HG02678 (cell line): ENCODE results near the gene BLVRA.
"Not testable (repeated sequence)": the region's sequence is repeated elsewhere in the genome, so short reads cannot be mapped to it uniquely, and the experiment has no call there.

ENCODE experiments used
- ATAC-seq: cut with Tn5 transposase; IDR thresholded peaks from one replicate; pipeline ENCODE4 v1.9.1; 2021; ENCODE audit warnings: mild to moderate bottlenecking, moderate library complexity; ENCODE audit not compliant: unreplicated experiment

BLVRA gene

DNA sequence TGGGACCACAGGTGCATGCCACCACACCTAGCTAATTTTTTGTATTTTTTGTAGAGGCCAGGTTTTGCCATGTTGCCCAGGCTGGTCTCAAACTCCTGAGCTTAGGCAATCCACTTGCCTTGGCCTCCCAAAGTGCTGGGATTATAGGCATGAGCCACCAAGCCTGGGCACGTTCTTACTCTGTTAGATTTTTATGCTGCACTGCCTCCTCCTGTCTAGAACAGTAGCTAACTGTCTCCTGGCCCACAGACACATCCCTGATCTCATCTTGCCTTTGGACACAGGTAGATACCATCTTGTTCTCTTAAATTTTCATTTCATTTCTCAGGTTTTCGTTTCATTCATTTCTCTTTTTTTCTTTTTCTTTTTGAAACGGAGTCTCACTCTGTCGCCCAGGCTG is 41.1 kb downstream of the BLVRA start:
- ATAC-seq = no peak

DNA sequence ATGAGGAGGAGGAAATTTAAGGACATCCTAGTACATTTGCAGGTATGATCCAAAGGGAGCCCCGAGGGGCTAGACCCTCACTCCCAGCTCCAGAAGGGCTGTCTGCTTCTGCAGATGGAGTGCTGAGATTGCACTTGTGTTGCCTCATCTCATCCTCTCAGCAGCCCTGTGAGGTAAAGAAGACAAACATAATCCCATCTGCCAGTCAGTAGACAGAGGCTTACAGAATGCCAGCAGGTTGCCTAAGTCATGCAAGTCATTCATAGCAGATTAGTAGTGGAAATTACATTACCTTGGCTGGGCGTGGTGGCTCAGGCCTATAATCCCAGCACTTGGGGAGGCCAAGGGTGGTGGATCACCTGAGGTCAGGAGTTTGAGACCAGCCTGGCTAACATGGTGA is 45.4 kb downstream of the BLVRA start:
- ATAC-seq = no peak

DNA sequence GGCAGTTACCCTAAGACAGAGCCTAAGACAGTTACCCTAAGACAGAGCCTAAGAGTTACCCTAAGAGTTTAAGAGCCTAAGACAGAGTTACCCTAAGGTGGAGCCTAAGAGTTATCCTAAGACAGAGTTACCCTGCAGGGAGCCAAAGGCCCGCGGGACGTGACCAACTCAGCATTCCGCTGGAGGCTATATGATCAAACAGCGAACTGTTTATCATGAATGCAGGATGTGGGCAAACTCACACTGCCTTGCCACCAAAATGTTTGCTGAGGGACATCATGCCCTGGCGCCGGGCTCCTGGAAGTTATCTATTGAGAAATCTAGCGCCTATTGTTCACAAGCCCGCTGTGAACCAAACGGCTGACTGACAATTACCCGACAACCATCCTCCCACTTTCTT is 49.9 kb downstream of the BLVRA start:
- ATAC-seq = no peak

DNA sequence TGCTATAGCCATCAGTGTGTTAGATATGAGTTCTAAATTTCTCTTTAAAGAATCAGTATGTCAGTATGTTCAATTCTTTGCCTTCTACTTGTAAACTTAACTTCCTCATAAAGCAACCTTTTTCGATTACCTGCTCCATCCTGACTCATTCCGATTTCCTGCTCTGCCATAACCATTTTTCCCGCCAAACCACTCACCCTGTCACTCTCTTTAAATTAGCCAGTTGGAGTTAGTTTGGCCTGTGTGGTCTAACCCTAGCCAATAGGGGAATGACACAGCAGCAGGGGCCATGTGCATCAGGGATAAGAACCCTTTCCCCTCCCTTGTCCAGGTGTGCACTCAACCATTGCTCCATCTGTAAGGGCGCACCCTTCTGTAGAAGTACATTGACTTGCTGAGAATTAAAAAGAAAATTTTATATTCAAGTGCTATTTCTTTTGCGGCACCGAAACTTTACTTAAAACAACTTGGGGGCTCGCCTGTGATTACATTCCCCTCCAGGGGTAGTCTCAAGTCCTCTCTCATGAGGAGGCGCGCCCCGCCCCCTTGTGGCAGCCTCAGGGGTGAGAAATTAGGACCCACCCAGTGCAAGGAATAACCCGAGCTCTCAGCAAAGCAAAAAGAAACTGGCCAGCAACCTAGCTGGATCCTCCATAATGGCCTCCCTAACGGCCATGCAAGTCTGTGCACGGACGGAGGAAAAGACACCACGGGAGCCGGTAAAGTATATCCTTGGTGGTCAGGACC is 51.9 kb downstream of the BLVRA start:
- not testable (repeated sequence) for ATAC-seq

DNA sequence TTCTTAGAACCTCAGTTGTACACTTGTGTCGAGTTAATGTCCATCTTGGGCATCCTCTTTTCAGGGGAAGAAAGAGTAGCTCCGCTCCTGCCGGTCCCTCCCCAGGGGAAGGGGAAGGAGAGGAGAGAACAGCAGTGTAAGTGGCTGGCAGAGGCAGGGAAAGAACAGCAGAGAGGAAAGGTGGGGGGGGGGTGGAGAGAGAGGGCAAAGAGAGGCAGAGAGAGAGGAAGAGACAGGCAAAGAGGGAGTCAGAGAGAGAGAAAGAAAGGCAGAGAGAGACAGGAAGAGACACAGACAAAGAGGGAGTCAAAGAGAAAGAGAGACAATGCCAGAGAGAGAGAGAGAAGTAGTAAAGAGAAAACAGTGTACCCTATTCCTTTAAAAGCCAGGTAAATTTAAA is 56.9 kb downstream of the BLVRA start:
- no peak for ATAC-seq

DNA sequence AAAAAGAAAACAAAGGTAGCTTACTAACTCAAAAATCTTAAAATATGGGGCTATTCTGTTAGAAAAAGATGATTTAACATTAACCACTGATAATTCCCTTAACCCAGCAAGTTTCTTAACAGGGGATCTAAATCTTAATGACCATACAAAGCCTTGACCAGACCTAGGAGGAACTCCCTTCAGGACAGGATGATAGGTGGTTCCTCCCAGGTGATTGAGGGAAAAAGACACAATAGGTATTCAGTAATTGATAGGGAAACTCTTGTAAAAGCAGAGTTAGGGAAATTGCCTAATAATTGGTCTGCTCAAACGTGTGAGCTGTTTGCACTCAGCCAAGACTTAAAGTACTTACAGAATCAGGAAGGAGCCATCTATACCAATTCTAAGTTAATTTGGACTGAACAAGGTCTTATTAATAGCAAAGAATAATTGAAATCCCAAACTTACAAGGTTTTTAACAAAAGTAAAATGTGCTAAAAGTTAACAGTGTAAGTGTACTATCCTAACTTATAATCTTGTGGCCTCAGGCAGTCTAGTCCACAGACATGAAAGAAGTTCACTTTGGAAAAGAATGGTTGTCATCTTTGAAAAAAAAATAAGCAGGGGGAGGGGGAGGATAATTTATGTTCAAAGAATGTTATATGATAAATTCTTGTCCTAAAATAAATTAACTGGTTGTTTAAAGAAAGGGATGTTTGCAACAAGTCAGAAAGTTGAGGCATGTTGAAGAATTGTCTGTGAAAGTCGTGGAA is 57.7 kb downstream of the BLVRA start:
- not testable (repeated sequence) for ATAC-seq

DNA sequence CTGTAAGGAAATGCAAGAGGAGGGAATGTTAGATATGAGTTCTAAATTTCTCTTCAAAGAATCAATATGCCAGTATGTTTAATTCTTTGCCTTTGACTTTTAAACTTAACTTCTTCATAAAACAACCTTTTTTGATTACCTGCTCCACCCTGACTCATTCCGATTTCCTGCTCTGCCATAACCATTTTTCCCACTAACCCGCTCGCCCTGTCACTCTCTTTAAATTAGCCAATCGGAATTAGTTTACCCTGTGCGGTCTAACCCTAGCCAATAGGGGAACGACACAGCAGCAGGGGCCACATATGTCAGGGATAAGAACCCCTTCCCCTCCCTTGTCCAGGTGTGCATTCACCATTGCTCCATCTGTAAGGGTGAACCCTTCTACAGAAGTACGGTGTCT is 64.9 kb downstream of the BLVRA start:
- not testable (repeated sequence) for ATAC-seq

DNA sequence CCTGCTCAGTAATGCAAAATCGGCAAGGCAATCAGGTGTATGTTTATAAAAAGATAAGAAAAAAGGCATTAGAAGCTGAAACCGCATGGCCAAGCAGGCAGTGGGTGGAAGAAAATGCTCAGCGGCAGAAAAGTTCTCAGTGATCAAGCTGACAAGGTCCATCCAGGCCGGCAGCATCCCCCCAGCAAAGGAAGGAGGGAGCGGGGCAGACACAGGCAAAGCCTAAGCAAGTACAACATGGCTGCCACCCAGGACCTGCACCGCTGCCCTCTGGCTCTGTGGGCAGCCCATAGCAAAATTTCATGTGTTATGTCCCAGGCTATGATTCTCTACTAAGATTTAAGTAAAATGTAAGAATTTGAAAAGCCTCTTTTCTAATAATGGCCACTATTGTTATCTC is 65.5 kb downstream of the BLVRA start:
- no peak for ATAC-seq

DNA sequence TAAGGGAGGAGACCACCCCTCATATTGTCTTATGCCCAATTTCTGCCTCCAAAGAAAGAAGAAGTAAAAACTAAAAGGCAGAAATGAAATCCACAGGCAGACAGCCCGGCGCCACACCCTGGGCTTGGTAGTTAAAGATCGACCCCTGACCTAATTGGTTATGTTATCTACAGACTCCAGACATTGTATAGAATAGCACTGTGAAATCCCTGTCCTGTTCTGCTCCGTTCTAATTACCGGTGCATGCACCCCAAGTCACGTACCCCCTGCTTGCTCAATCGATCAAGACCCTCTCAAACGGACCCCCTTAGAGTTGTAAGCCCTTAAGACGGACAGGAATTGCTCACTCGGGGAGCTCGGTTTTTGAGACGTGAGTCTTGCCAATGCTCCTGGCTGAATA is 66.0 kb downstream of the BLVRA start:
- ATAC-seq = not testable (repeated sequence)

DNA sequence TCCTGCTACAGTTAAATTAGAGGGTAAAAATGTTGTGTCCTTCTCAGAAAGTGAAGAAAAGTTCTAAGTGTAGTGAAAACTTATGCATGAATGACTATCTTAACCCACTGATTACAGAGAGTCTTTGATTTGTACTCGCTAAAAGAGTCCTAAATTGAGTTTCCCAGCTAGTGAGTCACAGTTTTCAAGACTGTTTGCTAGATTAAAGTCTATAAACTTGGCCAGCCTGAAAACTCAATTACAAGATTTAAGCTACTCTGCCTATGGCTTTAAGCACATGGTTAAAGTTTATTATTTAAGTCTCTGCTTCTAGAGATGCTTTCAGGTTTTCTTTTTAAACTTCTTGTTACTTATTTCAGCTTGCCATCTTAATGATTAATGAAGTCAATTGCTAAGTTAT is 66.5 kb downstream of the BLVRA start:
- no peak for ATAC-seq

DNA sequence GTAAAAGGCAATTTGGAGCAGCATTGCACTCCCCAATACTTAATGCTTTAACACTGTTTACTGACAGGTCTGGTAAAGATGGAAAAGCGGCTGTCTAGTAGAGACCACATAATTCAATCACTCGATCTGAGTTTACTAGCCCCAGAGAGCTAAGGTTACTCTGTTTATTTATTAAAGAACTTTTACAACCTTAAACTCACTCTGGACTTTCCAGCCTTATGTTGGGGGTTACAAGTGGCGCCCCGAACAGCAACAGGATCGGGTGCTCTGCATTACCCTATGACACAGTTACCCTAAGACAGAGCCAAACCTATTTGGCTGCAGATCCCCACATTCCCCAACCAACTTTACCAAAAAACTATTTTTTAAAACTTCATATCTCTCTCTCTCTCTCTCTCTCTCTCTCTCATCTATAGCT is 66.9 kb downstream of the BLVRA start:
- no peak for ATAC-seq

DNA sequence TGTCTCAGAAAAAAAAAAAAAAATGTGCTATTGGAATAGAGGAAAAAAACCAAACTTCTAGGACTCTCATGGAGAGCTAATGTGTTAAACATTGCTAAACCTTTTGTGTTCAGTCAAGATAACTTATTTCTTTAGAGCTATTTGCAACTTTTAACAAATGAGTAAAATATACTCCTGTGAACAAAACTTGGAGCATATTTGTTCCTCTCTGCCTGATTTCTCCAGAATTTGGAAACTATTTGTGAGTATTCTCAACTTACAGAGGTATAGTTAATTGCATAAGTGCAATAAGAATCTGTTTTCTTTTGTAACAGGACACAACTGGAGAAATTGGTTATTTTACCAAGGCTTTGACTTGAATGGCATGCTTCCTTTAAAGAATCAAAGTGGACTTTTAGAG is 72.4 kb downstream of the BLVRA start:
- not testable (repeated sequence) for ATAC-seq

DNA sequence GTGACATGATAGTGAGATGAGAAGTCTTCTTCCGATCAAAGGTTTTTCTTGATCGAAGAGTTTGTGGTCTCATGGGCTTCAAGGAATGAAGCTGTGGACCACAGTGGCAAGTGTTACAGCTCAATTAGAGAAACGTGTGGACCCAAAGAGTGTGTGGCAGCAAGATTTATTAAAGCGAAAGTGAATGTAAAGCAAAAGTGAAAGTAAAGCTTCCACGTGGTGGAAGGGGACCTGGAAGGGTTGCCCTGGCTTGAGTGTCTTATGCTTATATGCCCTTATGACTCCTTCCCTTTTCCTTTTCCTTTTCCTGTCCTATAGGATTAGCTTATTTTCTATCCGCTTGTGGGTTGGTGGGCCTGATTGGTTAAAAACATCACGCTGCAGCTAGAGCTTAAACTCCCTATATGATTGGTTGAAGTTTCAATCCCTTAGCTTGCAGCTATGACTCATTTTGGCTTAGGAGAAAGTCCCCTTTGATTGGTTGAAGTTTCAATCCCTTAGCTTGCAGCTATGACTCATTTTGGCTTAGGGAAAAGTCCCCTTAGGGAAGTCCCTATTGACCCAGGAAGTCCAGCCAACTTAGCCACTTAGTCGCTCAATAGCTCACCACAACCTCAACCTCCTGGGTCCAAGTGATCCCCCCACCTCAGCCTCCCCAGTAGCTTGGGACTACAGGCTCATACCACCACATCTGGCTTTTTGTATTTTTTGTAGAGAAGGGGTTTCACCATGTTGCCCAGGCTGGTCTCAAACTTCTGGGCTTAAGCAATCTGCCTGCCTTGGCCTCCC is 76.2 kb downstream of the BLVRA start:
- ATAC-seq = peak; percentile 61

DNA sequence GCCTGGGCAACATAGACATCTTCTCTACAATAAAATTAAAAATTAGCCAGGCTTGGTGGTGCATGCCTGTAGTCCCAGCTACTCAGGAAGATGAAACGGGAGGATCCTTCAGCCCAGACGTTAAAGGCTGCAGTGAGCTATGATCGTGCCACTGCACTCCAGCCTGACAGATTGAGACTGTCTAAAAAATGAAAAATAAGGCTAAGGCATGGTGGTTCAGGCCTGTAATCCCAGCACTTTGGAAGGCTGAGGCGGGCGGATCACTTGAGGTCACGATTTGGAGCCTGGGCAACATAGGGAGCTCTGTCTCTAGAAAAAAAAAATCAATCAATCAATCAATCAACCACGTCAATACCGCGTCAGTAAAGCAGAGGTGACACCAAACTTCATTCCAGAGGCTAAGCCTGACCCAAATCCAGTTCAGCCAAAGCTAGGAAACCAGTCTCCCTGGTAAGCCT is 79.8 kb downstream of the BLVRA start:
- no peak for ATAC-seq

DNA sequence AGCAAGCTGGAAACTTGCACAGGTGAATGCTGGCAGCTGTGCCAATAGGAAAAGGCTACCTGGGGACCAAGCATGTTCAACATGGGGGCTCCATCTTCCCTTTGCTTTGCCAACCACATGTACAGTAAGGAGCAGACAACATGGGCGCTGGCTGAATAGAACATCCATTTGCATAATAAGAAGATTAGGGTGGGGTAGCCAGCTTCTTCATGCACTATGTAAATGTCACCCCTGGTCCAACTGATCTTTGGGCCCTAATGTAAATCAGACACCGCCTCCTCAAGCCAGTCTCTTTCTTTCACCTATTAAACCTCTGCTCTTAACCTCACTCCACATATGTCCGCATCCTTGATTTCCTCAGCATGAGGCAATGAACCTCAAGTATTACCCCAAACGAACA is 84.8 kb downstream of the BLVRA start:
- no peak for ATAC-seq

DNA sequence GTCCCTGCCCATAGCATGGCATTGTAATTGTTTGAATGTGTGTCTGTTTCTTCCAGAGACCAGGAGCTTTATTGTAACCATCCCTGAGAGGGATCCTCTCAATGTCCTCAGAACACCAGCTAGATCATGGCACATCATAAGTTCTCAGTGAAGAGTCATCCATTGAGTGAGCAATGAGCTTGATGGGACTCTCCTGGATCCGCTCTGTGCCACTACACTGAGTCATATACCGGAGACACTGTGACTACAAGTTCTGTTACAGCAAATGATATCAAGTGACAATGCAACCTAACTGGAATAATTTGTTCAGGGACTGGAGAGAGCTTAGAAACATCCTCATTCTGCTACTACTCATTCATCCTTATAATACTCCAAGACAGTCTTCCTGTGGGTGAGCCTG is 85.8 kb downstream of the BLVRA start:
- no peak for ATAC-seq

DNA sequence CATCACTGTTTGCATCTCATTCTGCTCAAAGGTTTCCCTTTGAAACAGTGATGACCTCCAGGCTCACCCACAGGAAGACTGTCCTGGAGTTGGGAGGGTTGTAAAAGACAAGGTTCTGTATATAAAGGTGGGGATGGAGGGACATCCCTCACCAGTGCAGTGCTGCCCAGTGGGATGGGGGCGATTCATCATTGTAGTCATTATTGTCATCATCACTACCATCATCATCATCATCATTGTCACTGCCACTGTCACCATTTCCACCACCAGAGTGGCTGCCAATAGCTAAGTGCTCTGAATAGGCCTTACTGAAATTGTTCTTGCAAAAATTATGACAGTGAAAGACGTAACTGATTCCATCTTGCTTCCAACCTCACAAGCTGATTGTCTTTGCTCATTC is 86.2 kb downstream of the BLVRA start:
- no peak for ATAC-seq

DNA sequence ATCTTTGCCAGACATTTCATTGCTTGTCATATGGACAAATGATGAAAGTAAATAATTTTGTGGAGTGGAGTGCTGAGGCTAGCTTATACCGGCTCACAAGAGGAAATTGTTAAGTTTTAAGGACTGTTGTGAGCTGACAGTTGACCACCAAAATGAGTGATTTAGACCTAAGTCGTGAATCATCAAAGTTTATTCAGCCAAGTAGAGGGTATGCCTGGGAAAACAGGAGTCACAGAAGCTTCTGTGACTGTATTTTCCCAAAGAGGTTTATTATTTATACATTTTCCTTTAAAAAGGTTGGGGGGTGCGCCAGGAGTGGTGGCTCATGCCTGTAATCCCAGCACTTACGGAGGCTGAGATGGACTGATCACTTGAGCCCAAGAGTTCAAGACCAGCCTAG is 89.0 kb downstream of the BLVRA start:
- no peak for ATAC-seq

DNA sequence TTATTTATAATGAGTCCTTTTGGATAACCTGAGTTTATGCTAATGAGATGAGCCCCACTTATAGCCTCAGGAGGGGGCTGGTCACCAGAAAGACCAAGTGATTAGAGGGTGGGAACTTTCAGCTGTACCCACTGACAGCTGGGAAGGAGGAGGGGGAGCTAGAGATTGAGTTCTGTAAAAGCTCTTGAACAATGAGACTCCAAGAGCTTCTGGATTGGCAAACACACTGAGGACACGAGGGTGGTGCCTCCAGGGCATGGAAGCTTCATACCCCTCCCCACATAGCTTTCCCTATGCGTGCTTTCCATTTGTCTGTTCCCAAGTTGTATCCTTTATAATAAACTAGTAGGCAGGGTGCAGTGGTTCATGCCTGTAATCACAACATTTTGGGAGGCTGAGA is 90.6 kb downstream of the BLVRA start:
- ATAC-seq = no peak

DNA sequence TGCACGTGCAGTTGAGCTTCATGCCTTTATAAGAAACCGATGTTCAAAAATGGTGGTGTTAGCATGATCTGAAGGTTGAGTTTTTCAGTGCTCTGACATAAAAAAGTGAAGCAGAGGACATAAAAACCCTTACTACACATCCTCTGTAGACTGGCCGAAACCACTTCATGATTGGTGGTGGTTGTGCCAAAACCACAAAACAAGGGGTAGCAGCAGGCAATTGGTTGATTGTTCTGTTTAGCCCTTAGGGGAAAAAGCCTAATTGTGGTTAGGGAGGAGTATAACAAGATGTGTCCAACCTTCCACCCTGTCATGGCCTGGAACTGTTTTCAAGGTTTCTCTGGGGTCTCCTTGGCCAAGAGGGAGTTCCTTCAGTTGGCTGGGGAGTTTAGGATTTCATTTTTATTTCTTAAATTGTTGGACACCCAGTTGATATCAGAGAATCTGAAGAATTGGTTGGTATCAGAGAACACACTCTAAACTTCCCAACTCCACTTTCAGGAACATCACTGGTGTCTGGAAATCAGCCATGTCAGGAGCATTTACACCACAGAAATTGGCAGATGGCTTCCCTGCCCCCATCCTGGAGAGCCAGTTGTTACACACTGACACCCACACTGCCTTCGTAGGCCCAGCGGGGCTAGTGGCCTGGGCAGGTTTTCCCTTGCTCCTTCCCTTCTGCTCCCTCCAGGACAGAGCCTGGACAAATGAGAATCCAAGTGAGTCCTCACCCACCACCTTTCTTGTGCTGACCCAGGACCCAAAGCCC is 92.1 kb downstream of the BLVRA start:
- no peak for ATAC-seq

DNA sequence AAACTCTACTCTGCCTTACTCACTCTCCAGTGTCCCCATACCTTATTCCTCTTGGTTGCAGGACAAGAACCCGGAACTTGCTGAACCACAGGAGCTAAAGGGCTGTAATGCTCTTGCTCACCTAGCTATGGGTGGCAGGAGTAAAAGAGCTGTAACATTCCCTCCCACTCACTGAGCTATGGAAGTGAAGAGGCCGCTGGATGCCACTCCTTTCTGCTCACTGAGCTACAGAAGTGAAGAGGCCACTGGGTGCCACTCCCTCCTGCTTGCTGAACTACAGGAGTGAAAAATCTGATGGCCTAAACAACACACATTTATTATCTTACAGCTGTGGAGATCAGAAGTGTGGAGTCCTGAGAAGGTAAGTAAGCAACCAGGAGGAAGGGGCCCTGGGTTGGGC is 93.3 kb downstream of the BLVRA start:
- no peak for ATAC-seq
